Smooth muscle cell (in vitro differentiated cells): ENCODE measurements around the gene SNX15. TPM values are rescaled to one million over a fixed set of nuclear protein-coding genes. Genes with fewer than 3 reads are reported as not detected.

Source experiments
- DNase-seq: peaks from one replicate; lab custom pipeline; 2025; ENCODE audit not compliant: unreplicated experiment; lab: John Stamatoyannopoulos, UW
- H2AFZ ChIP-seq: fragments of 200-600 bp; sonication (generic); 2 replicates; pipeline ENCODE4 v1.6.0; 2016; ENCODE audit warnings: antibody characterized with exemption, low read depth, mild to moderate bottlenecking
- H3F3A ChIP-seq: fragments of 200-600 bp; sonication (generic); 2 replicates; pipeline ENCODE4 v1.6.0; 2017; ENCODE audit warnings: antibody characterized with exemption, low read depth
- H3K27ac ChIP-seq: fragments of 200-600 bp; sonication (generic); 2 replicates; pipeline ENCODE4 v1.5.1; 2016; ENCODE audit warnings: low read depth, mild to moderate bottlenecking
- H3K27me3 ChIP-seq: fragments of 200-600 bp; sonication (generic); 2 replicates; pipeline ENCODE4 v1.6.1; 2016; ENCODE audit warnings: low read depth, mild to moderate bottlenecking
- H3K36me3 ChIP-seq: fragments of 200-600 bp; sonication (generic); 2 replicates; pipeline ENCODE4 v1.5.1; 2016; ENCODE audit warnings: low read depth
- H3K4me1 ChIP-seq: fragments of 200-600 bp; sonication (generic); 2 replicates; pipeline ENCODE4 v1.5.1; 2016; ENCODE audit warnings: low read depth
- H3K4me2 ChIP-seq: fragments of 200-600 bp; sonication (generic); 2 replicates; pipeline ENCODE4 v1.6.0; 2016; ENCODE audit warnings: mild to moderate bottlenecking
- H3K4me3 ChIP-seq: fragments of 200-600 bp; sonication (generic); 2 replicates; pipeline ENCODE4 v1.5.1; 2016; ENCODE audit warnings: mild to moderate bottlenecking
- H3K79me2 ChIP-seq: fragments of 200-600 bp; sonication (generic); 2 replicates; pipeline ENCODE4 v1.6.0; 2016; ENCODE audit warnings: low read depth, mild to moderate bottlenecking
- H3K9ac ChIP-seq: fragments of 200-600 bp; sonication (generic); 2 replicates; pipeline ENCODE4 v1.6.0; 2016; ENCODE audit warnings: low read depth
- H3K9me3 ChIP-seq: fragments of 200-600 bp; sonication (generic); replicated peaks from 2 replicates; pipeline ENCODE4 v1.5.1; 2016; ENCODE audit warnings: low read depth
- H4K20me1 ChIP-seq: fragments of 200-600 bp; sonication (generic); 2 replicates; pipeline ENCODE4 v1.6.0; 2016; ENCODE audit warnings: low read depth
- WGBS: methylation state at CpG from one replicate; pipeline ENCODE4 v1.1.7; 2016; ENCODE audit warnings: low lambda C conversion rate; 5-methylcytosine and 5-hydroxymethylcytosine counted together
- polyA plus RNA-seq: library from polyadenylated mRNA; unstranded; fragments of >200 nt; fragmentation: Nextera tagmentation; extraction: Ambion mirVana; gene quantifications from 2 replicates; pipeline ENCODE4 v1.2.1, GENCODE V29; 2016
- total RNA-seq: library from RNA; depleted of rRNA; stranded (reverse); fragments of >200 nt; gene quantifications from 2 replicates; pipeline ENCODE4 v1.2.3, GENCODE V29; 2014
- TF ChIP-seq, protein P1 (sequence below): fragments of 200-600 bp; sonication (generic); IDR thresholded peaks from 2 replicates; pipeline ENCODE4 v1.5.1; 2017; ENCODE audit warnings: borderline replicate concordance, mild to moderate bottlenecking, antibody characterized with exemption; ENCODE audit not compliant: insufficient read depth, poor library complexity, severe bottlenecking

The SNX15 gene
- total and polyA plus RNA-seq, 2 experiments from 2014 or later: 14.8 to 24.7 TPM

DNA sequence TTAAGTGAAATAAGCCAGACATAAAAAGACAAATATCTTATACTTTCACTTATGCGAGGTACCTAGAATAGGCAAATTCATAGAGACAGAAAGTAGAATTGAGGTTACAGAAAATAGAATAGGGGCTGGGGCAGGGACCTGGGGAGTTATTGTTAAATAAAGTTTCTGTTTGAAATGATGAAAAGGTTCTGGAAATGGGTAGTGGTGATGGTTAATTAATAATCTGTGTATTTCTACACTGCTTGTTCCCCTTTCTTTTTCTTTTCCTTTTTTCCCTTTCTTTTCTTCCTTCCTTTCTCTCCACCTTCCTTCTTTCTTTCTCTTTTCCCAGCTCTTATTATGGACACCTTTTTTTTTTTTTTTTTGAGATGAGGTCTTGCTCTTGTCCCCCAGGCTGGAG is 28.3 kb downstream of the SNX15 start:
- no peak overlapping the region for H3K9ac ChIP-seq
- no peaks in the 10 kb centered on the region for H3K79me2 ChIP-seq
- no peak for DNase-seq
- WGBS: 93% methylated on average over 1 of the region's 1 CpG
- TF ChIP-seq, protein P1, sequence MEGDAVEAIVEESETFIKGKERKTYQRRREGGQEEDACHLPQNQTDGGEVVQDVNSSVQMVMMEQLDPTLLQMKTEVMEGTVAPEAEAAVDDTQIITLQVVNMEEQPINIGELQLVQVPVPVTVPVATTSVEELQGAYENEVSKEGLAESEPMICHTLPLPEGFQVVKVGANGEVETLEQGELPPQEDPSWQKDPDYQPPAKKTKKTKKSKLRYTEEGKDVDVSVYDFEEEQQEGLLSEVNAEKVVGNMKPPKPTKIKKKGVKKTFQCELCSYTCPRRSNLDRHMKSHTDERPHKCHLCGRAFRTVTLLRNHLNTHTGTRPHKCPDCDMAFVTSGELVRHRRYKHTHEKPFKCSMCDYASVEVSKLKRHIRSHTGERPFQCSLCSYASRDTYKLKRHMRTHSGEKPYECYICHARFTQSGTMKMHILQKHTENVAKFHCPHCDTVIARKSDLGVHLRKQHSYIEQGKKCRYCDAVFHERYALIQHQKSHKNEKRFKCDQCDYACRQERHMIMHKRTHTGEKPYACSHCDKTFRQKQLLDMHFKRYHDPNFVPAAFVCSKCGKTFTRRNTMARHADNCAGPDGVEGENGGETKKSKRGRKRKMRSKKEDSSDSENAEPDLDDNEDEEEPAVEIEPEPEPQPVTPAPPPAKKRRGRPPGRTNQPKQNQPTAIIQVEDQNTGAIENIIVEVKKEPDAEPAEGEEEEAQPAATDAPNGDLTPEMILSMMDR: no peak
- no peak overlapping the region for H3K4me2 ChIP-seq
- H3K36me3 ChIP-seq: no peaks in the 10 kb centered on the region
- no peak overlapping the region for H3K27ac ChIP-seq
- no peak overlapping the region for H3K4me3 ChIP-seq
- no peaks in the 10 kb centered on the region for H3K9me3 ChIP-seq
- no peaks in the 10 kb centered on the region for H3K27me3 ChIP-seq
- H4K20me1 ChIP-seq: no peaks in the 10 kb centered on the region
- no peaks in the 10 kb centered on the region for H3K4me1 ChIP-seq
- H2AFZ ChIP-seq: no peak overlapping the region
- no peaks in the 10 kb centered on the region for H3F3A ChIP-seq

DNA sequence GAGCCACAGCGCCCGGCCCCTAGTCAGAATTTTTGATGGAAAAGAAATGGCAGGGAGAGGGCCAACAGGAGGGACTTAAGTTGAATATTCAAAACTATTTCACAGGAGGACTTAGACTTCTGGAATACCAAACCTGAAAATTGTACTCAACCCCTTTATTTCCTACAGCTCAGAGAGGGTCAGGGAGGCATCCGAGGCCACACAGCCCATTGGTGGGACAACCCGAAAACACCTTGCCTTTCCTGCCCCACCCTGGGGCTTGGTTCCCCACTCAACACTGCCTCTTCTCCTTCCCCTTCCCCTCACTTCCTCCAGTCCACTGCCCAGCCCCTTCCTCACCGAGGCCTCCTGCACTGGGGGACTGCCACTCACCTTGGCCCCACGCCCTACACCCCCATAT is 29.8 kb downstream of the SNX15 start:
- Histone ChIP-seq H2AFZ (no peak overlapping the region), H3K79me2 (no peaks in the 10 kb centered on the region), H3K4me3 (no peak overlapping the region), H3K4me1 (no peaks in the 10 kb centered on the region), H3K9ac (no peak overlapping the region), H3K9me3 (no peaks in the 10 kb centered on the region), H3K36me3 (no peaks in the 10 kb centered on the region), H4K20me1 (no peaks in the 10 kb centered on the region), H3F3A (no peaks in the 10 kb centered on the region), H3K27ac (no peak overlapping the region), H3K4me2 (no peak overlapping the region), H3K27me3 (no peaks in the 10 kb centered on the region)
- no peak for DNase-seq
- WGBS: 94% methylated on average over 6 of the region's 6 CpGs
- TF ChIP-seq, protein P1: no peak

DNA sequence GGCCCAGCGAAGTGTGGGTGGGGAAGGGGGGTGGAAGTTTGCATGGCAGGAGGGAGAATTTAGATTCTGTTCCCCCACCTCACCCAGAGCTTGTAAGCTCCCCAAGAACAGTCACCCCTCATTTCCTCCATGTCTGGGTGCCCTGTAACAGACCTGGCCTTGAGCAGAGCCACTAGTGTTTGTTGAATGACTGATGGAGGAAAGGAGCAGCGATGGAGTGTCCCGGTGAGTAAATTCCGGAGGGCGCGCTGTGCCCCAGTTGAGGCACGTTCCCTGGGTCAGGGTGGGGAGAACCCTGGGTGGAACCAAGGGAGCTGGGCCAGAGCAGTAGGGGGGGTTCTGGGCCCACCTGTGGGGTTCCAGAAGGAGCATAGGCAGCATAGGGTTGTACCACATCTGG is 30.3 kb downstream of the SNX15 start:
- TF ChIP-seq, protein P1: no peak
- no peaks in the 10 kb centered on the region for H3K36me3 ChIP-seq

DNA sequence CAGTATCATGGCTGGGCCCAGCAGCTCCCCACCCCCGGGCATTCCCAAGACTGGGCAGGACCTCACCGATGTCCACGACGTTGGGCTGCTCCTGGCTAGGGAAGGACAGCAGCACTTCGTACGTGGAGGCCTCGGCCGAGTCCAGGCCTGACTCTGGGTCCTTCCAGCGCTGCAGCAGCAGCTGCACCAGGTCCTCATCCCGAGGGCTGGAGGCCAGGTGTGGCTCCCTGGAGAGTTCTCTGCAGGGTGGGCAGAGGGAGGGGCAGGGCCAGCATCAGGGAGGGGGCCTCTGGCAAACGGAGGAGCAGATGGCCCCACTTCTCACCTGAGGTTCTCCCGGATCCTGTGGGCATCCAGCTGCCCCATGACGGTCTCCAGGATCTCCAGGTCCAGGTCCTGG is 30.8 kb downstream of the SNX15 start:
- DNase-seq: no peak
- no peak overlapping the region for H2AFZ ChIP-seq
- no peaks in the 10 kb centered on the region for H3K36me3 ChIP-seq
- WGBS: 90% methylated on average over 4 of the region's 13 CpGs
- H3K27me3 ChIP-seq: no peaks in the 10 kb centered on the region
- no peaks in the 10 kb centered on the region for H3K79me2 ChIP-seq
- H3K9me3 ChIP-seq: no peaks in the 10 kb centered on the region
- no peak overlapping the region for H3K4me2 ChIP-seq
- no peaks in the 10 kb centered on the region for H4K20me1 ChIP-seq
- no peak overlapping the region for H3K27ac ChIP-seq
- no peaks in the 10 kb centered on the region for H3F3A ChIP-seq
- H3K9ac ChIP-seq: no peak overlapping the region
- no peaks in the 10 kb centered on the region for H3K4me1 ChIP-seq
- TF ChIP-seq, protein P1: no peak
- H3K4me3 ChIP-seq: no peak overlapping the region

More for the DNA sequence above, 30.3 kb downstream of the SNX15 start:
- Histone ChIP-seq H3F3A (no peaks in the 10 kb centered on the region), H3K79me2 (no peaks in the 10 kb centered on the region), H4K20me1 (no peaks in the 10 kb centered on the region), H3K27ac (no peak overlapping the region), H3K27me3 (no peaks in the 10 kb centered on the region), H3K4me2 (no peak overlapping the region), H3K4me3 (no peak overlapping the region), H2AFZ (no peak overlapping the region), H3K9ac (no peak overlapping the region), H3K9me3 (no peaks in the 10 kb centered on the region), H3K4me1 (no peaks in the 10 kb centered on the region)
- no peak for DNase-seq
- WGBS: 92% methylated on average over 7 of the region's 7 CpGs
